Right atrium auricular region (tissue), 2 donors: ENCODE measurements around the gene TLE3. TPM values are rescaled to one million over a fixed set of nuclear protein-coding genes. Genes with fewer than 3 reads are reported as not detected.
A peak's percentile ranks its signal among the peaks of the same experiment; 100 is the strongest.

Experiments
- DNase-seq: peaks from one replicate; pipeline ENCODE4 v3.0.0-alpha.2; 2019; ENCODE audit warnings: low spot score
- H3K27ac ChIP-seq, 2 donors: fragments of 200-600 bp; sonication (generic); 1 replicate in 1 of 2; 2 replicates in 1 of 2; pipeline ENCODE4 v1.5.1; 2016 to 2019
- H3K27me3 ChIP-seq, 2 donors: fragments of 200-600 bp; sonication (generic); one replicate each; pipeline versions ENCODE4 v1.5.1 to v1.6.0; 2017 to 2019
- H3K36me3 ChIP-seq: fragments of 200-600 bp; sonication (generic); one replicate; pipeline ENCODE4 v1.5.1; 2016
- H3K4me1 ChIP-seq, 2 donors: fragments of 200-600 bp; sonication (generic); one replicate each; pipeline versions ENCODE4 v1.5.1 to v1.6.0; 2017 to 2019
- H3K4me3 ChIP-seq, 2 donors: fragments of 200-600 bp; sonication (generic); 1 replicate in 1 of 2; 2 replicates in 1 of 2; pipeline ENCODE4 v1.5.1; 2017 to 2019; ENCODE audit warnings: mild to moderate bottlenecking in 1 of 2, moderate library complexity in 1 of 2
- H3K9me3 ChIP-seq, 2 donors: fragments of 200-600 bp; sonication (generic); one replicate each; pipeline ENCODE4 v1.5.1; 2019
- total RNA-seq, 2 donors: library from RNA; depleted of rRNA; stranded (reverse); fragments of >200 nt; gene quantifications; one replicate each; pipeline ENCODE4 v1.1.0, GENCODE V29; 2016
- TF ChIP-seq, protein P1 (sequence below), 2 donors: fragments of 200-600 bp; sonication (generic); IDR thresholded peaks; one replicate each; pipeline ENCODE4 v1.5.1; 2019; ENCODE audit warnings: antibody characterized with exemption in 2 of 2

TLE3 gene
- 10 to 100 TPM; 23.3 to 61.7 TPM for total RNA-seq

DNA sequence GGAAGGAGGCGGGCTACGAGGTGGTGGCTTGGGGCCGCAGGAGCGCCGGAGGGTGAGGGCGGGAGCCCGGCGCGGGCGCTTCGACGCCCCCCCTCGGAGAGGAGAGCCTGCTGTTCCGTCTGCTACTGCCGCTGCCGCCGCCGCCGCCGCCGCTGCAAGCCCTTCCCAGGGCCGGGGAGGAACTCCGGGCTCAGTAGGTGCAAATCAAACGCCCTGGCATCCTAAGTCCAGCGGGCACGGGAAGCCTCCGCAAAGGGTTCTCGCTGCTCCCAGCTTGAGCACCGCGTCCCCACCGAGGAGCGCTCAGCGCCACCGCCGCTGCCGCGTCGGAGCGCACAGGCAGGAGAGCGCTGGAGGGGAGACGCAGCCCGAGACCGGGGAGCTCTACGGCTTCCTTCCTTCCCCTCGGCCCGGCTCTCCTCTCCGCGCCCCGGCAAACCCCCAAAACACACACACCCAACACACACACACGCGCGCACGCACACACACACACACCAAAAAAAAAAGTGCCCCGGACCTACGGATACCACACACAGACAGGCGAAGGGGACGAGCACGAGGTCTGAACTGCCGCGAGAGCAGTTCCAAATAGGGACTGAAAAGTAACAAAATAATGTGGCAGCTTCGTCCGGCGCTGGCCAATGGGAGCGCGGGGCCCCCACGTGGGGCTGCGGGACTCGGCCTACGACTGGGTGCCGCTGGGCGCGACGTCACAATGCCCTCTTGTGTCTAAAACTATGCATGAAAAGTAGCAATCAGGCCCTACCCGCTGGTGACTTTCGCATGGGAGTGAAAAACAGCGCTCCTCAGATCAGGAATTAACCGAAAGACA is at the start of gene TLE3:
Gene TLE3 (minus strand): TSS at position 597 of the 832 bp plus-strand sequence. CDS start 1,119 bp downstream, outside the sequence.
- H3K4me1 ChIP-seq, result peaks cover 0 to 76% of the 10 kb centered on the region in 2 donors
- peak; percentile 100 for DNase-seq
- H3K27me3 ChIP-seq, result no peaks in the 10 kb centered on the region
- peak within 1 kb of the TSS; percentile 93 to 97 for H3K27ac ChIP-seq
- H3K36me3 ChIP-seq, result peaks cover 8% of the 10 kb centered on the region
- H3K9me3 ChIP-seq, result no peaks in the 10 kb centered on the region
- TF ChIP-seq, protein P1, sequence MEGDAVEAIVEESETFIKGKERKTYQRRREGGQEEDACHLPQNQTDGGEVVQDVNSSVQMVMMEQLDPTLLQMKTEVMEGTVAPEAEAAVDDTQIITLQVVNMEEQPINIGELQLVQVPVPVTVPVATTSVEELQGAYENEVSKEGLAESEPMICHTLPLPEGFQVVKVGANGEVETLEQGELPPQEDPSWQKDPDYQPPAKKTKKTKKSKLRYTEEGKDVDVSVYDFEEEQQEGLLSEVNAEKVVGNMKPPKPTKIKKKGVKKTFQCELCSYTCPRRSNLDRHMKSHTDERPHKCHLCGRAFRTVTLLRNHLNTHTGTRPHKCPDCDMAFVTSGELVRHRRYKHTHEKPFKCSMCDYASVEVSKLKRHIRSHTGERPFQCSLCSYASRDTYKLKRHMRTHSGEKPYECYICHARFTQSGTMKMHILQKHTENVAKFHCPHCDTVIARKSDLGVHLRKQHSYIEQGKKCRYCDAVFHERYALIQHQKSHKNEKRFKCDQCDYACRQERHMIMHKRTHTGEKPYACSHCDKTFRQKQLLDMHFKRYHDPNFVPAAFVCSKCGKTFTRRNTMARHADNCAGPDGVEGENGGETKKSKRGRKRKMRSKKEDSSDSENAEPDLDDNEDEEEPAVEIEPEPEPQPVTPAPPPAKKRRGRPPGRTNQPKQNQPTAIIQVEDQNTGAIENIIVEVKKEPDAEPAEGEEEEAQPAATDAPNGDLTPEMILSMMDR (IDR thresholded peaks at IDR 0.05), result peak in 1 of 2 donors; percentile 37
- peak within 1 kb of the TSS; percentile 77 to 82 for H3K4me3 ChIP-seq

DNA sequence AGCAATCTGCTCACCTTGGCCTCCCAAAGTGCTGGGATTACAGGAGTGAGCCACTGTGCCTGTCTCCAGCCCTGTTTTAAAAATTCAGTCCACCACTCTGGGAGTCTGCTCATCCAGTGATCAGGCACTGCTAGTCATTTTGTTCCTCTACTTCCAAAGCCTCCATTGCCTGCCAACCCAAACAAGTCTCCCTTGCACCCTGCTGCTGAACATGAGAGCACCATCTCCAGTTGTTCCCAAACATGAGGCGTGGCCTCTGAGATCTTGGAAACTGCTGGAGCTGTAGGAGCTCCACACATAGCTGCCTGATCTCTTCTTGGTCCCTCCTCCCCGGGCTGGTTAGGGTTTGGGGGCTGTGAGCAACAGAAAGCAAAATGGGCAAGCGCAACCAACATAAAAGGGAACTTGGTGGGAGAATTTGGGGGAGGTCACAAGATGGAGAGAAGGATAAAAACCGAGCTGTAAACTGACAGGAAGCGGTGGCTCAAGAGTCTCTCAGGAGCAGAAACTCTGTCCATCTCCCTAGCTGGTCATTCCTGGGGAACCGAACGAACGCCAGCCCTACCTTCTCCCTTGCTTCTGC is 49.6 kb upstream of the TLE3 start:
- Histone ChIP-seq H3K36me3 (no peaks in the 10 kb centered on the region), H3K27ac (no peak overlapping the region), H3K4me3 (no peak overlapping the region), H3K27me3 (no peaks in the 10 kb centered on the region), H3K4me1 (peaks cover 0 to 19% of the 10 kb centered on the region in 2 donors), H3K9me3 (no peaks in the 10 kb centered on the region)
- no peak for DNase-seq
- TF ChIP-seq, protein P1 (IDR thresholded peaks at IDR 0.05), result no peak

DNA sequence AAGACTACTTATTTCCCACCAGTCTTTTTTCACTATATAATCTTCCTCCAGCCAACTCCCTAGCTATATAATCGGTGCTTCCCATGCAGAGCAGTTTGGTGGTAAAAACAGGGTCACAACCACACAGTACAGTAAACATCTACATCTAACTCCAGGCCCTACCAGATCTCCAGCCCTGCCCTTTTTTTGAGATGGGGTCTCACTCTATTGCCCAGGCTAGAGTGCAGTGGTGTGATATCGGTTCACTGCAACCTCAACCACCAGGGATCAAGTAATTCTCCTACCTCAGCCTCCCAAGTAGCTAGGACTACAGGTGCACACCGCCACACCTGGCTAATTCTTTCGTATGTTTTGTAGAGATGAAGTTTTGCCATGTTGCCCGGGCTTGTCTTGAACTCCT is 49.1 kb upstream of the TLE3 start:
- Histone ChIP-seq H3K9me3 (no peaks in the 10 kb centered on the region), H3K4me1 (peaks cover 0 to 16% of the 10 kb centered on the region in 2 donors), H3K4me3 (no peak overlapping the region), H3K36me3 (no peaks in the 10 kb centered on the region), H3K27ac (no peak overlapping the region), H3K27me3 (no peaks in the 10 kb centered on the region)
- TF ChIP-seq, protein P1 (IDR thresholded peaks at IDR 0.05), result no peak
- no peak for DNase-seq

DNA sequence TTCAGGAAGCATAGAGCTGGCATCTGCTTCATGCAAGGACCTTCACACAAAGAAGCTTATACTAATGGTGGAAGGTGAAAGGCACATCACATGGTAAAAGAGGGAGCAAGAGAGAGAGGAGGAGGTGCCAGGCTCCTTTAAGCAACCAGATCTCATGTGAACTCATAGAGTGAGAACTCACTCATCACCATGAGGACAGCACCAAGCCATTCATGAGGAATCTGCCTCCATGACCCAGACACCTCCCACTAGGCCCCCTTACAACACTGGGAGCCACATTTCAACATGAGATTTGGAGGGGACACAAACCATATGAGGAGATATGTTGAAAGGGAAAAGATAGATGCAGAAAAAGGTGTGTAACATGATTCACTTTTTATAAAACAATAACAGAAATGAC is 48.4 kb upstream of the TLE3 start:
- no peak overlapping the region for H3K4me3 ChIP-seq
- H3K36me3 ChIP-seq, result no peaks in the 10 kb centered on the region
- H3K27me3 ChIP-seq, result no peaks in the 10 kb centered on the region
- no peak for DNase-seq
- H3K4me1 ChIP-seq, result peaks cover 0 to 19% of the 10 kb centered on the region in 2 donors
- H3K27ac ChIP-seq, result no peak overlapping the region
- H3K9me3 ChIP-seq, result no peaks in the 10 kb centered on the region
- TF ChIP-seq, protein P1 (IDR thresholded peaks at IDR 0.05), result no peak

DNA sequence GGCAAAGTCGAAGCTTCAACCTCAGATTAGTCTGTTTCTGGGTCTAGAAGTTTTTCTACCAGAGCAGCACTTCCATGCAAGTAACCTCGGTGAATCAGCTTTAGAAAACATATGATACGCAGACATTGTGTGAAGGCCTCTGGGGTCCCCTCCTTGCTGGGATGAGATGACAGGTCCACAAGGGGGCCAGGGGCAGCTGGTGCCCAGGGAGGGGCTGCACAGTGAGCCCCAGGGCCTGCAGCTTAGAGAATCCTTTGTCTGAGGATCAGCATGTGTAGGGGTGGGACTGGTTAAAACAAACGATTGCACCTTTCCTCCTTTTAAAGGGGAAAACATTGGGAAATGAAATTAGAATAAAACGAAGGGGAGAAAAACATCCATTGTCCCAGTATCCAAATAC is 47.5 kb upstream of the TLE3 start:
- no peaks in the 10 kb centered on the region for H3K9me3 ChIP-seq
- TF ChIP-seq, protein P1 (IDR thresholded peaks at IDR 0.05), result no peak
- H3K36me3 ChIP-seq, result no peaks in the 10 kb centered on the region
- no peaks in the 10 kb centered on the region for H3K27me3 ChIP-seq
- no peak overlapping the region for H3K4me3 ChIP-seq
- peaks cover 0 to 26% of the 10 kb centered on the region in 2 donors for H3K4me1 ChIP-seq
- no peak for DNase-seq
- no peak overlapping the region for H3K27ac ChIP-seq
